ENCODE results near the gene DIS3L2. TPM values are rescaled to one million over a fixed set of nuclear protein-coding genes. Genes with fewer than 3 reads are reported as not detected.

The DIS3L2 gene
- total RNA-seq, 1 donor, result 24.9 TPM

GRCh38 chr2:232339121-232340081 lies 377.9 kb downstream of the DIS3L2 start:
- no peak for DNase-seq (ENCODE audit: low read depth)
- TF ChIP-seq CTCF (IDR thresholded peaks at IDR 0.05; ENCODE audit: insufficient read depth, low read length), result no peak

GRCh38 chr2:232340171-232340935 lies 378.8 kb downstream of the DIS3L2 start:
- no peak for DNase-seq (ENCODE audit: low read depth)
- H3K4me3 ChIP-seq (ENCODE audit: low read depth, low read length), result no peak overlapping the region
- TF ChIP-seq CTCF (IDR thresholded peaks at IDR 0.05; ENCODE audit: insufficient read depth, low read length), result no peak

More at GRCh38 chr2:232339121-232340081, 377.9 kb downstream of the DIS3L2 start:
- no peak overlapping the region for H3K4me3 ChIP-seq (ENCODE audit: low read depth, low read length)

GRCh38 chr2:232341061-232341738 lies 379.7 kb downstream of the DIS3L2 start:
- TF ChIP-seq CTCF (IDR thresholded peaks at IDR 0.05; ENCODE audit: insufficient read depth, low read length), result no peak
- no peak for DNase-seq (ENCODE audit: low read depth)

GRCh38 chr2:232341739-232342126 lies 380.2 kb downstream of the DIS3L2 start:
- no peak for TF ChIP-seq CTCF (IDR thresholded peaks at IDR 0.05; ENCODE audit: insufficient read depth, low read length)
- DNase-seq (ENCODE audit: low read depth), result no peak
- no peak overlapping the region for H3K4me3 ChIP-seq (ENCODE audit: low read depth, low read length)

More at GRCh38 chr2:232341061-232341738, 379.7 kb downstream of the DIS3L2 start:
- H3K4me3 ChIP-seq (ENCODE audit: low read depth, low read length), result no peak overlapping the region

- TF ChIP-seq CTCF (IDR thresholded peaks at IDR 0.05; ENCODE audit: insufficient read depth, low read length), result no peak
- DNase-seq (ENCODE audit: low read depth), result no peak
- no peak overlapping the region for H3K4me3 ChIP-seq (ENCODE audit: low read depth, low read length)
Measured at GRCh38 chr2:232342635-232343565, 381.4 kb downstream of the DIS3L2 start.

All from fibroblast of the aortic adventitia (primary cell).